ENCODE results near the gene CCND1.

Gene CCND1

GRCh38 chr11:69634069-69634468 is 6.9 kb upstream of the CCND1 start:
- no peak for DNase-seq (ENCODE audit: extremely low read depth, low read depth)
- no peak for TF ChIP-seq CTCF (IDR thresholded peaks at IDR 0.05; ENCODE audit: low read depth, low read length)

- DNase-seq (ENCODE audit: extremely low read depth, low read depth): no peak
- no peak for TF ChIP-seq CTCF (IDR thresholded peaks at IDR 0.05; ENCODE audit: low read depth, low read length)
Measured at GRCh38 chr11:69634590-69634989, 6.4 kb upstream of the CCND1 start.

GRCh38 chr11:69635195-69635594 is 5.8 kb upstream of the CCND1 start:
- DNase-seq (ENCODE audit: extremely low read depth, low read depth): no peak
- TF ChIP-seq CTCF (IDR thresholded peaks at IDR 0.05; ENCODE audit: low read depth, low read length): no peak

- no peak for TF ChIP-seq CTCF (IDR thresholded peaks at IDR 0.05; ENCODE audit: low read depth, low read length)
- DNase-seq (ENCODE audit: extremely low read depth, low read depth): no peak
Measured at GRCh38 chr11:69635804-69636511, 5.0 kb upstream of the CCND1 start.

GRCh38 chr11:69636512-69637197 is 4.3 kb upstream of the CCND1 start:
- TF ChIP-seq CTCF (IDR thresholded peaks at IDR 0.05; ENCODE audit: low read depth, low read length): no peak
- DNase-seq (ENCODE audit: extremely low read depth, low read depth): peak; percentile 70

- no peak for DNase-seq (ENCODE audit: extremely low read depth, low read depth)
- no peak for TF ChIP-seq CTCF (IDR thresholded peaks at IDR 0.05; ENCODE audit: low read depth, low read length)
Measured at GRCh38 chr11:69637198-69637940, 3.6 kb upstream of the CCND1 start.
